Measurements from ENCODE around the gene MTHFSD.

Gene MTHFSD

DNA sequence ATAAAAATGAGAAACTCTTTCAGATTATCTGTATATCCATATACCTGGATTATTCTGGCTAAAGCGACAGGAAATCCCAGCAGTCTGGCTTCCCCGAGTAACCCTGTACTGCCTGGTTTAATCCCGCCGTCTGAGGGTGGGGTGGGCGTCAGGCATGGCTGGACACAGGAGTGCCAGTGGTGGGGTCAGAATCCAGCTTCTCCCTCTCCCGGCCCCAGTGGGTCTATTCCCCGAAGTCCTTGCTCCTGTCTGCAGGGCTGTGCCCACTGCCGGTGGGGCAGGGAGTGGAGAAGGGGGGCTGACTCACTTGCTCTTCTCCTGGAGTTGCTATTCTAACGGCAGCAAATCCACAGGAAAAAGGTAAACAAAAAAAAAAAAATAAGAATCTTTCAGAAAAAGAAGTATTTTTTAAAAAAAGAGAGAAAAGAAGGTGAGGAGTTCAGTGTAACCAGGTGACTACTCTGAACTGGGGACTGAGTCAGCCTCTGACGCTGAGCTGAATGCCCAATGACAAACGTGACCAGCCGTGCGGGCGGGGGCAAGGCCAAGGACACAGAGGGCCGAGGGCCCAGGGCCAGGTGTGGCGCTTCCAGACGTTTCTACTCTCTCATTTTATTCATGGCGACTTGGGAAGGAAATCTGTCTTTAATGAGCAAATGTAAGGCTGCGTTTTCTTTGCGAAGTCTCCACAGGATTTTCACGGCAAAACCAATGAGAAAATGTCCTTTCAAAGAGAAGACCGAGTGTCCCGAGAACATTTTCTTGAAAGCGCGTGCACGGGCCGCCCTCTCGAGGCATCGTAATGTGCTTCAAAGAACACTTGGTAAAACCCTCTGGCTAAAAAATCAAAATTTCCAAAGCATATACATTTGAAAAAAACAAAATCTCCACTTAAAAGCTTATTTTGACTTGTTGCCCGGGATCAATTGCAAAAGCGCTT is 24.5 kb downstream of the MTHFSD start:
- no peak for DNase-seq (ENCODE audit: low read depth)

DNA sequence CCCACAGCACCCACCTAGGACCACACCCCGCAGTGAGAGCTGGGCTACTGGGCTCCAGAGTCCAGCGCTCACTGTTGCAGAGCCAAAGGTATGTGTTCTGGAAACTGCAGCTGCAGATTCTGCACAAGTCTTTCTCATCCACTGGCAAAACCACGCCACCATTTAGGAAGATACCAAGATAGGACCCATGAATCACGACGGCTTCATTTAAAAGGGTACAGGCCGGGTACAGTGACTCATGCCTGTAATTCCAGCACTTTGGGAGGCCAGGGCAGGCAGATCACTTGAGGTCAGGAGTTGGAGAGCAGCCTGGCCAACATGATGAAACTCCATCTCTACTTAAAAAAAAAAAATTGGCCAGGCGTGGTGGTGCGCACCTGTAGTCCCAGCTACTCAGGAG is 25.9 kb downstream of the MTHFSD start:
- DNase-seq (ENCODE audit: low read depth): no peak

DNA sequence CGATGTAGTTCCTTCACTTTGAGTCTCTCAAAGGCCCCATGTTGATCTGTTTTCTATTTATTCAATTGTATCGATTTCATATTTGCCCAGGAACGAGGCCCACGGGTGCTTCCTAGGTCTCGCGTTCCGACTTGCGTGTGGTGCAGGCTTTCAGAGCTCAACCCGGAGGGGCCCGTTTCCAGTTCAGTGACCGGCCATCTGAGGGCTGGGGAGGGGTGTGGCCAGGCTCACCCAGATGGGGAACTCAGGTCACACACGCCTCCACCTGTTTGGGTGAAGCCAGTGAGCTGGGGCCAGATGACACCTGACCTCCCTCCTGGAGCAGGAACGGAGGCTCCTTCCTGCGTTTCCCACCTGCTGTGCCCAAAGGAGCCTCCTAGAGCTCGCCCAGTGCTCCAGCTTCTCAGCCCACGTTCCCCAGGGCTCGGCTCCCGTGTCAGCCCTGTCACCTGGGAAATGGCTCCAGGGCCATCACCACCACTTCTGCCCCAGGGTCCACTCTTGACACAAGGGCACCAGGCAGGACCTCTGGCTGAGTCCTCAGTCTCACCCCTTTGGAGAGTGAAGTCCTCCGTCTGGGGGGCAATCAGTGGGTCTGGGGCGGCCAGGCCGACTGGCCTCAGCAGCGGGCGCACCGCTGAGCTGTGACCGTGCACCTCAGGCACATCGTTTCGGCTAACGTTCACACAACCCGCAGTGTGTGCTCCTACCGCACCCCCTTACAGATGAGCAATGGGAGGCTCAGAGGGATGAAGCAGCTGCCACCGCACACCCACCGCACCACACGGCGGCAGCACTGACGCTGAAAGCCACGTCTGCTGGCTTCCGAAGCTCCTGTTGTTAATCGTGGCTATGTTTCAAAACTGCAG is 26.7 kb downstream of the MTHFSD start:
- no peak for DNase-seq (ENCODE audit: low read depth)

DNA sequence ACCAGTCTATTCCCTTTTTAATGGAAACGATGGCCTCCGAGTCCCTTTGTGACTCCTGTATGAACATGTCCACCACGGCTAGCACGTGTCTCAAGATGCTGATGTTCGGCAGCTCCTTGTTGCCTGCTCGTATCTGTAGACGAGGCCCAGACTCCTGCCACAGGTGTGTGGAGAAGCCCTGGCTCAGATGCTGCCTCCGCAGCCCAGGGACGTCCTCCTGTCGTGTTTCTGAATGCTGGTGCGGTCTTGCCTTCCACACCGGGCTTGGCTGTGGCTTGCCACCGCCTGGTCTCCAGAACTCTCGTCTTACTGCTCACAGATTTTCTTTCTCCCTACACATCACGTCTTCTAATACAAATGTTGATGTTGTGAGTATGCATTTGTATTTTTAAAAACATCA is 27.7 kb downstream of the MTHFSD start:
- DNase-seq (ENCODE audit: low read depth): no peak

DNA sequence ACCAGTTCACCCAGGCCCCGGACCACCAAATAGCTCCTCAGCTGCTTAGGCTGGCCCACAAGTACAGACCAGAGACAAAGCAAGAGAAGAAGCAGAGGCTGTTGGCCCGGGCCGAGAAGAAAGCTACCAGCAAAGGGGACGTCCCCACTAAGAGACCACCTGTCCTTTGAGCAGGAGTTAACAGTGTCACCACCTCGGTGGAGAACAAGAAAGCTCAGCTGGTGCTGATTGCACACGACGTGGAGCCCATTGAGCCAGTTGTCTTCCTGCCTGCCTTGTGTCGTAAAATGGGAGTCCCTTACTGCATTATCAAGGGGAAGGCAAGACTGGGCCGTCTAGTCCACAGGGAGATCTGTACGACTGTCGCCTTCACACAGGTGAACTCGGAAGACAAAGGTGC is 29.3 kb downstream of the MTHFSD start:
- no peak for DNase-seq (ENCODE audit: low read depth)

DNA sequence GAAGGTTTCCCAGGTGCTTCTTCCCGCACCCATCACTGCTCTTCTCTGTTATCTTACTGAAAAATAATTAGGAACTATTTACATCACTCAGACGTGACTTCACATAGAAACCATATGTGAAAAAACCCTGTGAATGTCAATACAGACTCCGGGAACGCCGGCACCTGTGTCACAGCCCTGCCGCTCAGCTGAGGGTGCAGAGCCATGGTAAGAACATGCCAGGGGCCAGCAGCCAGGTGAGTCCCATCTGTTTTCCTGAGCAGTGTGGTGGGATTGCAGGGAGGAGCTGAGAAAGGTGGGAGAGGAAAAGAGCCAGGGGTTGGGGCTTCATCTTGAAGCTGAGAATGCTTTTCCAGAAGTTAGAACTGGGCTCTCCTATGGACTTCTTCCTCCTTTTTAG is 31.0 kb downstream of the MTHFSD start:
- DNase-seq (ENCODE audit: low read depth): no peak

DNA sequence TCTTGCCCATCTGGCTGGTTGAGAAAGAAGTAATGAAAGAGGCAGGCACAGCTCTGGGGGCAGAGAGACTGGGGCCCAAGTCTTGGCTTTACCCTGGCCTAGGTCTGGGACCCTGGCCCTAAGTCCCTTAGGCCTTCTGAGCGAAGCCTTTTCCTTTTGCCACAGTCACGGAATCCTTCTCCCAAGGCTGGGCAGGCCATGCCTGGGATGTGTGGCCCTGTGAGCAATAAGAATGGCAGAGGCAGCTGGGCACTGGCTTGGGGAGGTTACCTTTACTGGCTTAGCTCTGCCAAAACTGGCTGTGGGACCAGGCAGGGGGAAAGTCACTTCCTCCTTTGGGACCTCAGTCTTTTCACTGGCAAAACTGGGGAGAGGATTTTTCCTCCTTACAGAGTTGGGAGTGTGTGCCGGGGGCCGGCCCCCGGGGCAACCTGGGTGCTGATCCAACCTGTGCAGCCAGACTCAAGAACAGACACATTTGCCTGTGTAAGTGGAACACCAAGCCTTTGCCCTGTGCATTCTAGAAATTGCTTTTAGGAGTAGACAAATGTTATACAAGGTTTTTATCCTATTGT is 31.8 kb downstream of the MTHFSD start:
- no peak for DNase-seq (ENCODE audit: low read depth)

DNA sequence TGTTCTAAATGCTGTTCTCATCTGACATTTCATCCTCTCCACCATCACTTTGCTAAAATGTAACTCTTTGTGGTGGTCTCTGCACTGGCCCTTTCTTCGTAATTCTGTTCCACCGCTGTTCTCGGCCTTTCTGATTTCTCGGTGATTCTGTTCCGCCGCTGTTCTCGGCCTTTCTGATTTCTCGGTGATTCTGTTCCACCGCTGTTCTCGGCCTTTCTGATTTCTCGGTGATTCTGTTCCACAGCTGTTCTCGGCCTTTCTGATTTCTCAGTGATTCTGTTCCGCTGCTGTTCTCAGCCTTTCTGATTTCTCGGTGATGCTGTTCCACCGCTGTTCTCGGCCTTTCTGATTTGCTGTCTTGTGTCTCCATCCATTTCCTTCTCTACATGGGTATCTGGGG is 32.4 kb downstream of the MTHFSD start:
- no peak for DNase-seq (ENCODE audit: low read depth)

DNA sequence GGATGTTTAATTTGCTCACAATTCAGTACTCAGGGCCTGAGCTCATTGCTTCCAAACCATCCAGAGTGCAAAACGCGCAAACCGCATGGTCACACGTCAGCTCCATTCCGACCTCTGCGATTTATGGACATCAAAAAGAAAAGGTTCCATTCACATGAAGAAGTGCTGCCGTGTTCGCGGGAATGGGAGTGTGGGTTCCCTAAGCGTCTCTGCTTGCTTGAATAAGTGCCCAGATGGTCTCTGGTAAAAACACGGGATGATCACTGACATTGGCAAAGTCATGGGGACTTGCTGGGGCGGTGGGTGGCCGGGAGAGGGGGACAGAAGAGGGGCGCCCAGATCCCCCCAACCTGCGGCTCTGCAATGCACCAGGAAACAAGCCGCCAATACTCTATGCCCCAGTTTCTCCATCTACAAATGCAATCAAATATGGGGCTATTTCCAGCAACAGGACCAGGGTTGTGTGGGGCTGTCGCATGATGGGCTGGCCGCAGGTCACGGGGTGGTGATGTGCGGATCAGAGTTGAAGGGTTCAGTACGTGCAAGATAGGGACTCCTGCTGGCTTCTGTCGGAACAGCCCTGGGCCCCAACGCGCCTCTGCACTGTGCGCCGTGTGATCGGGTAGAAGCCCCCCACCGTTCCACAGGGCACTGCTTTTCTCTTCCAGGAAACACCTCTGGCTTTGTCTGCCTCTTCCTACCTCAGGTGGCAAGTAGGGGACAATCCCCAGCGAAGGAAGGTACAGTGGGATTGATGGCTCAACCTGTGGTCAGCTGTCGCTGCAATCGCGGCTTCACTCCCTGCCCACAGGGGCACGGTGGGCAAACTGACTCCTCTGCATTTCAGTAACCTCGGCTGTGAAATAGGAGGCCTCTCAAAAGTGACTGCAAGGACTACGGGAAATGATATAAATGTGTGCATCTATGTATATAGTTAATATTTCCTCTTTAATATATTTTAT is 33.5 kb downstream of the MTHFSD start:
- DNase-seq (ENCODE audit: low read depth): no peak

DNA sequence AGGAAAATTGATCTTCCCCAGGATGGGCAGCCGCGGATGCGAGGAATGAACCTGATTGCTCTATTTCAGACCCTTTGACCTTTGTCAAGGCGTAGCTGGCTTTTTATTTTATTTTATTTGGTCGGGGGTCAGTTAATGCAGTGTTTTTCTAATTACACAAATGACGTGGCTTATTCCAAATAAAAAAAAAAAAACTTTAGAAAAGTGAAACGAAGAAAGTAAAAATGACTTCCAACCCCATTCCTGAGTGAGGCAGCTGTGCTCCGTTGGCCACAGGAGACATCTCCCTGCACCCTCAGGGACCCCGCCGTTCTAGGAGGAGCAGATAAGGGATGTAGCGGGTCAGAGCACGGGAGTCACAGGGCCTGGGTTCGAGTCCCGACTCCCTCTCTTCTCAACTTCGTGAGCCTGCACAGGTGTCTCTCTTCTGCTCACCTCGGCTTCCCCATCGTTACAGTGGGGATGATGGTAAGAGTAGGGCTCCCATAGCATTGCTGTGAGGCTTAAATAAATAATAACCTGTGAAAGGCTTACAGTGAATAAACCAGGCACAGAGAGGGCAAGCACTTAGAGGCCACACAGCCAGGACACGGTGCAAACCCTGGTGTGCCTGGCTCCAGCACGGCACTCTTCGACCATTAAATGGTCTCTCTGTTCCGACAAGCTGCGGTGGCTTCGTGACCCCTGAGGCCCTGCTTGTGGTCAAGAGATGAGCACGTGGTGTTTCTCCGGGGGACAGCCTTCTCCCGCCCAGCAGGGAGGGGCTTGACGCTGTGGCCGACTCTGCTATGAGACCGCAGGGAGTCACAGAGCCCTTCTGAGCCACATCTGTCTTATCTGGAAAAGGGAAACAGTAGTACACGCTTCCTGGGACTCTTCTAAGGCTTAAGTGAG is 34.5 kb downstream of the MTHFSD start:
- no peak for DNase-seq (ENCODE audit: low read depth)

DNA sequence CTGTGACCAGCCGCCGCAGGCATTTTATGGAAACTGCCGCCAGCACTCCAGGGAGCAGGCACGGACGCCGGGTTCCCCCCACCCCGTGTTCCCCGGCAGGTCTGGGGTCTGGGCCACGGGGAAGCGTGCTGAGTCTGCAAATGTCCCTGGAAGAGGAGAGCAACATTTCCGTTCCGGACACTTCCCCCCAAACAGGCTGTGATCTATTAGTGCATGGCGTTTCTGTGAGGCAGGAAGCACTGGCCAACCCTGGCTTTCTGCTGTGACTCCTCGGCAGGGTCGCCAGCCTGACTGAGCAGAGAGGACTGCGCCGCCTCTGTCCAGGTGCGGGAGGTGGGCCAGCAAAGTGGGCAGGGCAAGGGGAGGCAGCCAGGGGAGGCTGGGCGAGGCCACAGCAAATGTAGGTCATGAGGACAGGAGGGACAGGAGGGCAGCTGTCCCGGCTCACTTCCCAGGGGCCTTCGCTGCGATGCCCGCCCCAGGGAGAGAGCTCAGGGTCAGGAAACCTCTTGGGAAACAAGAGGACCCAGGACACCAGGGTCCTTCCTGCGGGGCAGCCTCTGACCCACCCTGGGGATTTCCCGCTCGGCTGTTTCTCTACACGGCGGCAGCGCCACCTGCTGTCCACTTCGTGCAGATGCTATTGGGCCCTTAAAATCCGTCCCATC is 35.3 kb downstream of the MTHFSD start:
- DNase-seq (ENCODE audit: low read depth): no peak

DNA sequence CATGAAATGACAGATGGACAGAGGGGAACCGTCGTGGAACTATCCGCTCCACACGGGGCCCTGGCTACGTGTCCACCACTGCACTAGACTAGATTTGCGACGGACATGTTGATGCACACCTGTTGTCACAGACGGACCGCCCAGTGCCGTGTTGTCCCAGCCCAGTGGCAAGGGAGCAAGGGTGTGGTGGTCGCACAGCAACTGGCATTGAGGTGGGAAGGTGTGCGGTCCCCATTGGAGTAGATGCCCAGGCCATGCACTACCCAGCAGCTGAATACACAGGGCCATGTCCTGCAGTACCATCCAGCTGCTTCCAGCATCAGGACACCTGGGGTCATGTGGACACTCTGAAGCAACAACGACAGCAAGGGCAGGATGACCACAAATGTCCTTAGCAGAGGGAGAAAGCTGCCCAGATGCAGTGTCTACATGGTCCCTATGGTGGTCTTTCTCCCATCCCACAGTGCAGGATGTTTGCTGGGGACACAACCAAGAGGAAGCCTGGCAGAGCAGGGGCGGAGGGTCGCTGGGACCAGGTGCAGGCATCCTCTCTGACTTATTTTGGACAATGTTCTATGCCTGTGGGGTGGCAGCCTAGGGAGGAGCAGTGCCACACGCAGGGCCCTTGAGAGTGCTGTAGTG is 35.9 kb downstream of the MTHFSD start:
- no peak for DNase-seq (ENCODE audit: low read depth)

DNA sequence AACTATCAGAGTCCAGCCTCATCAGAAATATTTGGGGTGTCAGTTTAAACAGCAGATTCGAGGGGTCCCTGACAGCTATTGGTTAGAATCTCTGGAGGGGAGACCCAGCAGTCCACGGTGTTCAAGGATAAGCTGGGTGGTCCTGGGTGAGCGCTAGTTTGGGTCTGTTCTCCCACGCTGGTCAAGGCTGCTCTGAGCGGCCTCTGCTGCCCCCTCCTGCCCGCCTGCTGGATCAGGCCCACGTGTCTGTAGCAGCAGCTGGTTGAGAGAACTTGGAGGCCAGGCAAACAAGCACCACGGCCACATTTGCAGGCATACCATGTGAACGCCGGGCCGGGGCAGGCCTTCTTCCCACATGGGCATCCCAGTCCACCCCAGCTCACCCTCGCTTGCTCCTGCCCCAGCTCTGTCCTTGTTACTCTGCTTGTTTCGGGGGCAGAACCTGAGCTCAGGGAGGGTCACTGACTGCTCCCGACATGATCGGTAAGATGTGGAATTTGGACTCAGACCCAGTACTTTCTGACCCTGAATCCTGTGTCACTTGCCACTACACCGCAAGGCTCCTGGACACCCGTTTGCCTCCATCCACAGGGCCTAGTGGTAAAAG is 37.3 kb downstream of the MTHFSD start:
- DNase-seq (ENCODE audit: low read depth): no peak

DNA sequence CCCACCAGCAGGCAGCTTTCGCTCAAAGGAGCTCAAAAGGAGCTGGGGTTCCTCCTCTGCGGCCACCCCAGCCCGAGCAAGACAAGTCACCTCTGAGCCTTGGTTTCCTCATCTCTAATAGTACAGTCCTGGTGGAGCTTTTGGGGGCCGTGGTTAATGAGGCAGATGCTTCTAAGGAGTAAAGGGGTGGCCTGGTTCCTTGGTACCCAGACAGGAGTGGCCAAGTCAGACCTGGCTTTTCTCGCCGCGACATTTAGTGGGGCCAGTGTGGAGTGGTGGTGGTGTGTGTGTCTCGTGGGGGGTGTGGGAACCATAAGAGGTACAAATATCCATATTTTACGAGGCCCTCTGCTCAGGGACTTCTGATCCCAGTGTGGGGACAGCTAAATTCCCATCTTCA is 38.0 kb downstream of the MTHFSD start:
- DNase-seq (ENCODE audit: low read depth): no peak

DNA sequence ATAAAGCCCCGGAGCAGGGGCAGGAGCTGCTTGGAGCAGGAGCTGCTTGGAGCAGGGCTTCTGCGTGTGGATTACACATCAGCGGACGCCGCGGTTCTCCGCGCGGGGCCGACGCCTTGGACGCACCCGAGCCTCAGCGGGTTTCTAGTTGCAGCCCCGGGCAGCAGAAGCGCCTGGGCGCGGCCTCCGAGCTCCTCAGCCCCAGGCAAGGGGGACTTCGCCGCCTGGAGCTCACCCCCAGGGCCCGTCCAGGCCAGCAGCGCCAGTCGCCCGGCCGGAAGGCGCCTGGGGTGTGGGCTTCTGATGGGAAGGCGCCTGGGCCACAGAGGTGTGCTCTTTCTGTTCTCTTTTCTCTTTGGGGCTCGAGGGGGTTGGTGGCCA is 38.4 kb downstream of the MTHFSD start:
- no peak for DNase-seq (ENCODE audit: low read depth)

DNA sequence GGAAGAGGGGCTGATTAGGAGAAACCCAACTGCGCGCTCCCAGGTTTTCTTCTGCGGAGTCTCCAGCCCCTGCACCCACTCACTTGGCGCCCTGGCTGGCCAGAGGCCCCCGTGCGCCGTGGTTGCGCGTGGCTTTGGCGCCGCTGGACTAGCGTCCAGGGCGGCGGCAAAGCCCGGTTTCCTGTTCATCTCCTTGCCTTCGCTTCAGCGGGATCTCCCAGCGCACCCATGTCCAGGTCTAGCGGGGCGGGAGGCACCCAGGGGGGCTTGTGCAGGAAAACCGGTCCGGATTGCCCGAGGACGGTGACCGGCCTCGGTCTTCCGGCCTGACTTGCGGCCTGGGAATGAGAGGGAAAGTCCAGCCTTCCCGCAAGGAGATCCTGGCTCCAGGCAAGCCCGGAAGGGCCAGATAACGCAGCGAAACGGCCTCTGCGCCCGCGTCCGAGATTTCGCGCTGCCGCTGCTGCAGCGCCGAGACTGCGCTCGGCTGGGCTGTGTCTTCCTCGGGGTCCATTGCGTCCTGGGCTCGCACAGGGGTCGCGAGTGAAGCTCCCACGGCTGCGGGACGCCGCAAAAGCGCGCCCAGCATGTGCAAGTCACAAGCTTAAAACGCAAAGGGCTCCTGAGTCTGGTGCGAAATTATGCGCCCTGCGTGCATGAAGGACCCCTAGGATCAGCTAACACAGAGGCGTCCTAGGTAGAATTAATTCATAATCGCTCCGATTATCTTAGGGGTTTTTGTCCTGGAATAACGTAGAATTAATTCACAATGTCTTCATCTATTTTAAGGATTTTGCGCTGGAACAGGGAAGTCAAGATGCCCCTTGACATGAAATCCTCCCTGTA is 39.0 kb downstream of the MTHFSD start:
- no peak for DNase-seq (ENCODE audit: low read depth)

DNA sequence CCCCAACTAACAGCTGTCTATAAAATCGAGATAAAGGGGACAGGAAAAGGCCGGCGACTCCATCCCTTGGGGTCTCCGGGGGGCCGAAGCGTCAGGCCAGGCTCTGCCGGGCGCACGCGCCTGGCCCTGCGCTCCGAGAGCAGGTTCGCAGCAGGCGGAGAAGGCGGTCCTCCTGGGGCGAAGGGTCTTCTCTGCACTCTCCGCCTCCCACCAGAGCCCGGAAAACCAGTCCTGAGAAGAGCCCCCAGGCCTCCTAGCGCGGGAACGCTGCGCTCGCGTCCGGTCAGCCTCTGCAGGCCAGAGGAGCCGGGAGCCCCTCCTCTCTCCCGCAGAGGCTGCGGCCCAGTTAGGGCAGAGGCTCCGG is 39.6 kb downstream of the MTHFSD start:
- no peak for DNase-seq (ENCODE audit: low read depth)

Data from HS-5 (cell line).